ENCODE results near the gene DEFB108B.
"Not testable (repeated sequence)": the region's sequence is repeated elsewhere in the genome, so short reads cannot be mapped to it uniquely, and the experiment has no call there.

DNA sequence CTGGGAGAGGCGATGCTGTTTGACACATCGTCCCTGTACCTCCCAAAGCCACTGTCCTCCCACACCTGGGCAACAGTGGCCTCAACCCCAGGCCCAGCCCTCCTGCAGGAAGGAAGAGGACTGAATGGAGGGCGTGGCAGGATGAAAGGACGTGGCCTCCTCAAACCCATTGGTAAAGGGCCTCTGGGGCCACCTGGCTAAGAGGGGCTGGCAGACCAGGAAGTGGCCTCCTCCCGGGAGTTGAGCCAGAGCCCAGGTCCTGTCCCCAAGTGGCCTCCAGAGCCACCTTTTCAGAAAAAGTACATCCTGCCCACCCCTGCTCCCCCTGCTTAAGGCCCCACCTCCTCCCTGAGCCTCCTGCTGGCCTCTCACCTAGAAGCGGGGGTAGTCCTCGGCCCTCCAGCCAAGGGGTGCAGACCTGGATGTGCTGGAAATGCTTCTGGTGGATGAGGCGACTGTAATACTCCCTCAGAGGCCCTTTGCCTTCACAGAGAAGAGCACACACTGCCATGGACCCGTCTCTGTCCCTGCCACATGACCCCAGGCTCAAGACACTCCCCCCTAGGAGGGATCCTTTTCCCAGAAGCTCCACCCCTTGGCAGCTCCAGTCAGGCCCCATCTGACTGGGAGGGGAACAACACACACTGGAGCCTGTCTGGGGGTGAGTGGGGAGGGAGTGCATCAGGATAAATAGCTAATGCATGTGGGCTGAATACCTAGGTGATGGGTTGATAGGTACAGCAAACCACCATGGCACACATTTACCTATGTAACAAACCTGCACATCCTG lies 28.6 kb upstream of the DEFB108B start:
- TF ChIP-seq, protein P1, sequence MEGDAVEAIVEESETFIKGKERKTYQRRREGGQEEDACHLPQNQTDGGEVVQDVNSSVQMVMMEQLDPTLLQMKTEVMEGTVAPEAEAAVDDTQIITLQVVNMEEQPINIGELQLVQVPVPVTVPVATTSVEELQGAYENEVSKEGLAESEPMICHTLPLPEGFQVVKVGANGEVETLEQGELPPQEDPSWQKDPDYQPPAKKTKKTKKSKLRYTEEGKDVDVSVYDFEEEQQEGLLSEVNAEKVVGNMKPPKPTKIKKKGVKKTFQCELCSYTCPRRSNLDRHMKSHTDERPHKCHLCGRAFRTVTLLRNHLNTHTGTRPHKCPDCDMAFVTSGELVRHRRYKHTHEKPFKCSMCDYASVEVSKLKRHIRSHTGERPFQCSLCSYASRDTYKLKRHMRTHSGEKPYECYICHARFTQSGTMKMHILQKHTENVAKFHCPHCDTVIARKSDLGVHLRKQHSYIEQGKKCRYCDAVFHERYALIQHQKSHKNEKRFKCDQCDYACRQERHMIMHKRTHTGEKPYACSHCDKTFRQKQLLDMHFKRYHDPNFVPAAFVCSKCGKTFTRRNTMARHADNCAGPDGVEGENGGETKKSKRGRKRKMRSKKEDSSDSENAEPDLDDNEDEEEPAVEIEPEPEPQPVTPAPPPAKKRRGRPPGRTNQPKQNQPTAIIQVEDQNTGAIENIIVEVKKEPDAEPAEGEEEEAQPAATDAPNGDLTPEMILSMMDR (IDR thresholded peaks at IDR 0.05), result not testable (repeated sequence)
- TF ChIP-seq HDAC2 (IDR thresholded peaks at IDR 0.05), result not testable (repeated sequence)

Data from A549 (cell line).